Islet precursor cell (in vitro differentiated cells): ENCODE data around the gene BSN.
A peak's percentile ranks its signal among the peaks of the same experiment; 100 is the strongest.
"Not testable (repeated sequence)": the region's sequence is repeated elsewhere in the genome, so short reads cannot be mapped to it uniquely, and the experiment has no call there.

Experiments used
- DNase-seq: peaks from one replicate; pipeline ENCODE4 v3.0.0-alpha.2; 2018

Gene BSN

GRCh38 chr3:49680493-49681231, 126.4 kb downstream of the BSN start:
- DNase-seq: no peak

DNA sequence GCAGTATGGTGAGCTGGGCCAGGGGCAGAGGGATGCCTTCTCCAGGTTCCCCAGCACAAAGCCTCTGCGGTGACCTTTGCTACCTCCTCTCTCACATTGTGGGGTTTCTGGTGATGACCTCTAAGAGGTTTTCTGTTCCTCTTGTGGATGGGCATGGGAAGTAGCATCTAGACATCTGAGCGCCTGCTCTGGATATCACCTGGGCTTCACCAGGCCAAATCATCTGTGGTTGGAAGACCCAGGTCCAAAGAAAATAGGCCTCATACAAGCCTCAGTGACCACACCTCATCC, 126.9 kb downstream of the BSN start:
- DNase-seq: no peak

DNA sequence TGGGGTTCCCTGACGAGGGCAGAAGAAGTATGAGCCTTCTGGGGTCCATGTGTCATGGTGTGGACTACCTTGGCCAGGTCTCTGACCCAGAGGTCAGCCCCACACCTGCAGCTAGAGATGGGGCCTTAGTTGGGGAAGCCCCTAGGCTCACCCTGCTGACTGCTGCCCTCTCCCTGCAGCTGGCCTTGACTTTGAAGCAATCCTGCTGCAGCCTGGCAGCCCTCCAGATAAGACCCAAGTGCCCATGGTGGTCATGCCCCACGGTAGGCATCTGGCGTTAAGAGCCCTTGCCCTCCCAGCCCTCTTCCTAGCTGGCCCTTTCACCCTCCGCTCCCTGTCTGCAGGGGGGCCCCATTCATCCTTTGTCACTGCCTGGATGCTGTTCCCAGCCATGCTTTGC, 127.3 kb downstream of the BSN start:
- DNase-seq: no peak

DNA sequence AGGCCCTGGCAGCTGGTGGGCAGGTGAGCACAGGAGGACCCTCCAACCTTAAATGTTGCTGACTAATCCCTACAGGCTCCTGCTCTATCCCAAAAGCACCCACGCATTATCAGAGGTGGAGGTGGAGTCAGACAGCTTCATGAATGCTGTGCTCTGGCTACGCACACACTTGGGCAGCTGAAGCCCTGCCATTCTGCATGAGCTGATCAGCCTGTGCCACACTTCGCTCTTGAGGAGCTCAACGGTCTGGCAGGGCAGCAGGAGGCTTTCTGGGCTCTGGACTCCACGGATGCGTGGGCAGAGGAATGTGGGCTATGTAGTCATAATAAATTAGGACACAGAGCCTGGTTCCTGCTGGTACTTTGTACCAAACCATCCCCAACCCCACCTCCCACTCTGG, 128.9 kb downstream of the BSN start:
- no peak for DNase-seq

DNA sequence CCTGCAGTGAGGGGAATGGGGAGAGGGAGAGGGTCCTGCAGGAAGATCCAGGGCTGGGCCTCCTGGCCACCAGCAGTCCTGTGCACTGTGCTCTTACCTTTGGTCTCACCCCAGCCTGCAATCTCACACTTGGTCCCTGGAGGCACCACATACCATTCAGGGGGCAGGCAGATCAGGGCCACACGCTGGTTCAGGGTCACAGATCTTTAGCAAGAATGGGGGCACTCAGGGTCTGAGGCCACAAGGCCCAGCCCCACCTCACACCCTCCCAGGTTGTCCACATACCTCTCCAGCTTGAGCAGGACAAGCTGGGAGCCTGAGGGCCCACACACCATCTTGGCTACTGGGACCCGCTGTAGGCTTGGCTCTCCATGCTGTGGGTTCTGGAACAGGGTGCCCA, 130.2 kb downstream of the BSN start:
- not testable (repeated sequence) for DNase-seq

DNA sequence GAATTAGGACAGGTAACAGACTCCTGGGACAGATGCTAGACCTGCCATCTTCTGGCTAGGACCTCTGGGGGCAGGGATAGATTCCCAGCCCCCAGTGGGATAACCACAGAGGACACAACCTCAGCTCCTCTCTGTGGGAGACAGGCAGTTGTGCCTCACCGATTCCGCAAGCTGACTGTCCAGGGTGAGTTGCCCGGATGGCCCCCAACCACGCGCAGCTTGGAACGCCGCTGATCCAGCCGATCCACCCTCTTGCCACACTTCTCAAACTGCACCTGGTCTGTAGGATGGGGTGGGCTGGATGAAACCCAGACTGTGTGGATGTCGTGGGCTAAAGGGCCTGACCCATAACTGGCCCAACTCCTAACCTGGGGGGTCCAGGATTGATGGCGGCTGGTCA, 130.8 kb downstream of the BSN start:
- DNase-seq: not testable (repeated sequence)

DNA sequence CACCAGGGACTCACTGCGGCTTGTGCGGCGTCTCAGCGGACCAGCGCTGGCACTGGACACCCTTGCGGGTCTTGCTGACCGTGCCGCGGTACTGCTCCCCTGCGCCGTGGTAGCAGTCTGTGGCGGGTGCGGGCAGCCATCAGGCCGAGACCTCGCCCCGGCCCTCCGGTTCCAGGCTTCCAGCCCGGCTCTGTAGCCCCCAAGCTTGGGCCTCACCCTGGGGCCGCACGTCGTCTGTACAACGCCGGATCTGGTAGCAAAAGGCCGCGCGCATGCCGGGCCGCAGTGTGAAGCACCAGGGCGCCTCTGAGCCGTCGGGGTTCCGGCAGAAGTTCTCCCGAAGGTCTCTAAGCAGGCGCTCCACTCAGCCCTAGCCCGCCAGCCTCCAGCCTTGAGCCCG, 131.6 kb downstream of the BSN start:
- DNase-seq: not testable (repeated sequence)

DNA sequence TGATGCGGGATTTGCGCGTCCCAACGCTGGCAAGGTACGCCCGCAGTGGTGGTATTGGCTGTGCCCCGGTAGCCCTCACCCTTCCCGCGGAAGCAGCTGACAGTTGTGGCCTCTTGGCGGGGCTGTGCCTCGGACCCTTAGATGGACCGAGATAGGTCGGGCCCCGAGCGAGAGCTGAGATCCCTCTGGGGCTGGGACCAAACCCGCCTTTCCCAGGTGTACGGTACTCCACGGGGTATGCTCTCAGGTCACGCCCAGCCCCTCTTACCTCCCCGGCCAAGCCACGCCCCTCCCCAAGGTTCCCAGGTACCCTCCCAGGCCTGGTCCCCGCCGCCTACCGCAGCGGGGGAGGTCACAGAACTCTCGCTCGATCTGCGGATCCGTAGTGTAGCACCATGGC, 132.1 kb downstream of the BSN start:
- DNase-seq: peak; percentile 90

- peak; percentile 96 for DNase-seq
Observed at GRCh38 chr3:49686769-49687423, 132.6 kb downstream of the BSN start.

DNA sequence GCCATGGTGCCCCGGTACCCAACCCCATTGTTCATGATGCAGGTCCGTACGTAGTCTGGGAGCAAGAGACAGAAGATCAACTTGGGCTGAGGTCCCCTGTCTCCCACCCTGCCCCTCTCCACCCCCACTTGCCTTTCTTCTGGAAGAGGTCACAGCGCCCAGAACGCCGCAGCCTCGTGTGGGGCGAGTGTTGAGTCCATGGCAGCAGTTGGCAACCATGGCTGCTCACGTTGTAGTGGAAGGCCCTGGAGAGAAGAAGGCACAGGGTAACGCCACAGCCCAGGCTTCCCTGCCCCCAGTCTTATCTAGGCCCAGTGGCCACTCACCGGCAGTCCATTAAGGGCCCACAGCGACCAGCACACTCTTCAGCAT, 133.1 kb downstream of the BSN start:
- not testable (repeated sequence) for DNase-seq

DNA sequence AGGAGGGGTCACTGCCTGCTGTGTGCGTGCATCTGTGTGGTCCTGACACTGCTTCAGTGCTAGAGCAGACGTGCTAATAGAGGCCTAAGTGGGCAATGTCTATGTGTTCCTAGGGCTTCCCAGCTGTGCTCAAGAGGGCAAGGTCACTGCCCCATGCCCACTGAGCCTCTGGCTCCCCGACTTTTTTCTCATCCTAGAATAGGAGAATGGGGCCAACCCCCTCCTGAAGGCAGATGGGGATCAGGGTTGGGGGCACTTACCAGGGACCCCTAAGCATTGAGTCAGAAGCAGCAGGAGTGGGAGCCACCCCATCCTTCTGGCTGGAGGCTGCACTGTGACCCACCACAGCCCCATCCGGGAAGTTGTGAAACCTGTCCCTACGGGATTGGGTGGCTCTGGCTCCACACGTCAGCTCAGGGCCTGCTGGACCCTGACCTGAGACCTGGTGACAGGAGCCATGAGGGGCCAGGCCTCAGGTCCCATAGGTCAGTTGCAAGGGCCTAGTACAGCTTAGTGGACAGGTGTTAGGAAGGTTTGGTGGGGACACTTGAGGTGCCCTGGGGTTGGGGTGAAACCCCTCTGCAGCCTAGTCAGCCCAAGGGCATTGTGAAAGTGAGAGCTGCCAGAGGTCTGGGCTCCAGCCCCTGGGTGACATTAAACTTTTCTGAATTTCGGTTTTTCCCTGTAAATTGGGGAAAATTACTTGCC, 134.2 kb downstream of the BSN start:
- DNase-seq: not testable (repeated sequence)

- DNase-seq: peak; percentile 96
Observed at GRCh38 chr3:49689046-49689907, 135.0 kb downstream of the BSN start, which contains the start of the genes MST1 and RNF123. Gene MST1, minus strand, starts transcription at chr3:49689474. Its CDS starts 783 bp downstream, at chr3:49688691. Gene RNF123, plus strand, starts transcription at chr3:49689557. Its CDS starts 1,609 bp downstream, at chr3:49691166.

- DNase-seq: not testable (repeated sequence)
Observed at GRCh38 chr3:49689908-49690624, 135.8 kb downstream of the BSN start.

- DNase-seq: not testable (repeated sequence)
Observed at GRCh38 chr3:49690856-49691255, 136.6 kb downstream of the BSN start.

- DNase-seq: not testable (repeated sequence)
Observed at GRCh38 chr3:49691481-49691880, 137.2 kb downstream of the BSN start.

GRCh38 chr3:49694409-49695070, 140.3 kb downstream of the BSN start:
- not testable (repeated sequence) for DNase-seq

DNA sequence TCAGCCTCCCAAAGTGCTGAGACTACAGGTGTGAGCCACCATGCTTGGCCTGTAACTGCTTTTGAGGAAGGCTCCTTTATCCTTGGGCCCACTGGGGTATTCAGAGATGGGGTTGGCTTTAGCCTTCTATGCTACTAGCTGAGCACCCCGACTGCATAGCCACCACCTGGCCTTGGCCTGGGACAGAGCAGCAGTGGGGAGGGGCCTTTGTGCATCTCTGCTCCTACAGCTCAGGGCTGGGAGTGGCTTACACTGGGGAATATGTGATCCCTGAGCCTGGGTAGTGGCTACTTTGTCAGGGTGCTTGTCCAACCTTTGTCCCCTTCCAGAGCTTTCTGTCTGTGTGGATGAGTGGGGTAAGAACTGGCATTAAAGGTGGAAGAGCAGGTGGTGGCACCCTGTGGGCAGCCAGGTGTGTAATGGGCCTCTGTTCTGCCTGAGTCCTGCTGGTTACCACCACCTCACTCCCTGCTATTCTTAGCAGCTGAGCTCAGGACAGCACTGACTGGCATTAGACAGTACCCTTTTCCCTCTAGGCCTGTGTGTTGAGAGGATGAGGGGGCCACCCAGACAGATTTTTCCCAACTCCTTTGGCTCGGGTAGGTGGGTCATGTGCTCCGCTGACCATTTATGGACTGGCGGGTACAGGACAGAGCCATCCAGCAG, 141.2 kb downstream of the BSN start:
- DNase-seq: not testable (repeated sequence)

GRCh38 chr3:49699281-49699979, 145.2 kb downstream of the BSN start:
- DNase-seq: no peak

DNA sequence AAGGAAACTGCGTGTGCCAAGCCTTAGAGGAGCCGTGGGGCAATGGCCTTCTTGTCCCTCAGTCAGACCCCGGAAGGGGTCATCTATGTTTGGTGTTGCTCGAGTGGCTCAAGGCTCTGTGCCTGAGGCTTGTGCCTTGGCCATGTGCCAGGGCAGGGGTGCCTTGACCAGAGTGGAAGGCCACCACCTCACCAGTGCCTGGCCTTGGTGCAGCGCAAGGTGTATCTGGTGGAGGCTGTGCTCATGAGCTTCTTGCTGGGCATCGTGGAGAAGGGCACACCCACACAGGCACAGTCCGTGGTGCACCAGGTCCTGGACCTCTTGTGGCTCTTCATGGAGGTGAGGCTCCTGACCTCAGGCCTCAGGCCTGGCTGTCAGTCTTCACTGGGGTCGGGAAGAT, 145.7 kb downstream of the BSN start:
- no peak for DNase-seq

DNA sequence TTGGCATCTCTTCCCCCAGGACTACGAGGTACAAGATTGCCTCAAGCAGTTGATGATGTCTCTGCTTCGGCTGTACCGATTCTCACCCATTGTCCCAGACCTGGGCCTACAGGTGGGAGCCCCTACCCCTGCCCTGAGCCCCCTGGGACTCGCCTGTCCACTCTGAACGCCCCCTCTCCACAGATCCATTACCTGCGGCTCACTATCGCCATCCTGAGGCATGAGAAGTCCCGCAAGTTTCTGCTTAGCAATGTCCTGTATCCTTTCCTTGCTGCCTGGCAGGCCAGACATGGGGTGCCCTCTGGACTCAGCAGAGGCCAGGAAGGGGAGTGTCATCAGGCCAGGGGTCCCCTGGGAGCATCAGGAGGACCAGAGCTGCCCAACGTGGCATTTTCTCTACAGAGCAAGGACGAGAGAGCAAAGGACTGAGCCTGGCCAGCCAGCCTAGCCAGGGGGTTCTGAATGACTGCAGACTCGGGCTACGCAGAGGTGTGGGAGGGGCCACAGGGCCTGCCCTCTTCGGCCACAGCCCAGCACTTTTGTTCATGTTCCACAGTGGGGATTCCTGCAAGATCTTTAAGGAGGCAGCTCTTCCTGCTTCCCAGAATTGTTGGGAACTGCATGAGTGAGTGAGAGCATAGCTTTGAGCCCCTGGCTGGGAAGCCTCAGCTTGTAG, 146.3 kb downstream of the BSN start:
- no peak for DNase-seq
